Peyer's patch (tissue), 4 donors: Measurements from ENCODE around the gene CCDC6.

Experiments
- CTCF ChIP-seq, 6 experiments: fragments of 450-650 bp in 4 of 6; fragments of 200-600 bp in 2 of 6; sonication (generic) in 1 of 6; IDR thresholded peaks; one replicate each; pipeline ENCODE4 v1.5.1; 2017 to 2019; ENCODE audit warnings: antibody characterized with exemption in 6 of 6, mild to moderate bottlenecking in 3 of 6, moderate library complexity in 1 of 6
- POLR2A ChIP-seq, 2 donors: fragments of 450-650 bp; IDR thresholded peaks; one replicate each; pipeline ENCODE4 v1.5.1; 2017; ENCODE audit warnings: antibody characterized with exemption in 2 of 2, mild to moderate bottlenecking in 2 of 2, moderate library complexity in 2 of 2

- no peak for TF ChIP-seq CTCF (IDR thresholded peaks at IDR 0.05)
- no peak for TF ChIP-seq POLR2A (IDR thresholded peaks at IDR 0.05)
These were observed 58.5 kb downstream of the CCDC6 start for GRCh38 chr10:59847888-59848287.
